ENCODE data around the gene CR1L. TPM values are rescaled to one million over a fixed set of nuclear protein-coding genes. Genes with fewer than 3 reads are reported as not detected.

Gene CR1L
- total and polyA plus RNA-seq, 2 donors (not counting 3 experiments of a cell fraction or from before 2014, with no cell fraction given) = not detected

DNA sequence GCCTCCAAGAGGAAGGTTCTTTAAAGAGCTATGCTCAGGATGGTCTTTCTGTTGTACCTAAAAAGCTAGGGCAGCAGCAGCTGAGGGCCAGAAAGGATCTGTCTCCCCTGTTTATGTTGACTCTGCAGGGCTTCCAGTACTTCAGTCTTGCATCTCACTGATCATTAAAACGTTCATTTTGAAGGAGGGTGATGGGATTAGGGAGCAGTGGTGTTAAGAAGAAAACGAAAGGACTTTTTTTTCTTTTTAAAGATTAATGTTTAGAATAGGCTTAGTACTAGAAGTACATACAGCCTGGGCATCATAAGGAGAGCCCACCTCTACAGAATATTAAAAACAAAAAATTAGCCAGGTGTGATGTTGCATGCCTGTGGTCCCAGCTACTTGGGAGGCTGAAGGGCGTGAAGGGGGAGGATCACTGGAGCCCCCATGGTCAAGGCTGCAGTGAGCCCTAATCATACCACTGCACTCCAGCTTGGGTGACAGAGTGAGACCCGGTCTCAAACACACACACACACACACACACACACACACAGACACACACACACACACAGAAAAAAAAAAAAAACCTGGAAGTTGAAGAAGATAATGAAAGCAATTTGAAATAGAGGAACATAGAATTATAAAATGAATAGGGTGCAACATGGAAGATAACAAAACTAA is 2.9 kb downstream of the CR1L start:
- dilution Hi-C loops (cut with MboI; ENCODE audit: extremely low pct_ligation_motif_present, low sequenced_read_pairs) = no loop called here

GRCh38 chr1:207648334-207649209 is 3.6 kb downstream of the CR1L start:
- CTCF ChIA-PET = interaction anchor here (1.8 to 2.2 kb wide), 3 partner anchors 8 to 28 kb away, joined by 4 to 6 read pairs (median 5); no protein-coding TSS in a partner anchor
- no TSS peak for BruUV-seq (replicated peaks)
- H3K36me3 ChIP-seq (ENCODE audit: control insufficient read depth in 2 of 2, extremely low read depth in 1 of 2, insufficient read depth in 2 of 2, low read length in 2 of 2) = no peaks in the 10 kb centered on the region
- no peak for DNase-seq (ENCODE audit: low read depth, low spot score)
- dilution Hi-C loops (cut with MboI; ENCODE audit: extremely low pct_ligation_motif_present, low sequenced_read_pairs) (no loop called here), intact Hi-C loops (cut with micrococcal nuclease) (no loop called here)
- POLR2A ChIA-PET = no interaction called here
- H2AFZ ChIP-seq (ENCODE audit: low read depth, low read length) = no peak overlapping the region
- no peak overlapping the region for H3K4me2 ChIP-seq (ENCODE audit: insufficient read depth, low read length)
- H3K9me1 ChIP-seq (replicated peaks; ENCODE audit: control insufficient read depth, extremely low read depth, insufficient read depth, low read length) = no peaks in the 10 kb centered on the region
- no peak overlapping the region for H3K27ac ChIP-seq (ENCODE audit: insufficient read depth, low read depth, low read length)
- no peak overlapping the region for H3K4me3 ChIP-seq (replicated peaks in 1 of 3; ENCODE audit: insufficient read depth in 1 of 3, low read depth in 1 of 3, low read length in 3 of 3)
- FAIRE-seq = no peak
- peaks cover 10% of the 10 kb centered on the region for H3K4me1 ChIP-seq (ENCODE audit: control insufficient read depth, extremely low read depth, insufficient read depth, low read length)
- TF ChIP-seq EZH2 (IDR thresholded peaks at IDR 0.05; ENCODE audit: borderline replicate concordance, low read depth, low read length, severe bottlenecking) (no peak), POLR2AphosphoS5 (IDR thresholded peaks at IDR 0.05; ENCODE audit: insufficient read depth, low read depth, low read length) (no peak), POLR2A (IDR thresholded peaks at IDR 0.05; ENCODE audit: low read depth, low read length) (no peak), MYC (IDR thresholded peaks at IDR 0.05; ENCODE audit: low read depth, low read length) (no peak), FOS (IDR thresholded peaks at IDR 0.05; ENCODE audit: borderline replicate concordance, insufficient read depth, low read length) (no peak), GATA2 (IDR thresholded peaks at IDR 0.05; ENCODE audit: insufficient read depth, insufficient read length, low read depth, low read length) (no peak)
- TF ChIP-seq, protein P1, sequence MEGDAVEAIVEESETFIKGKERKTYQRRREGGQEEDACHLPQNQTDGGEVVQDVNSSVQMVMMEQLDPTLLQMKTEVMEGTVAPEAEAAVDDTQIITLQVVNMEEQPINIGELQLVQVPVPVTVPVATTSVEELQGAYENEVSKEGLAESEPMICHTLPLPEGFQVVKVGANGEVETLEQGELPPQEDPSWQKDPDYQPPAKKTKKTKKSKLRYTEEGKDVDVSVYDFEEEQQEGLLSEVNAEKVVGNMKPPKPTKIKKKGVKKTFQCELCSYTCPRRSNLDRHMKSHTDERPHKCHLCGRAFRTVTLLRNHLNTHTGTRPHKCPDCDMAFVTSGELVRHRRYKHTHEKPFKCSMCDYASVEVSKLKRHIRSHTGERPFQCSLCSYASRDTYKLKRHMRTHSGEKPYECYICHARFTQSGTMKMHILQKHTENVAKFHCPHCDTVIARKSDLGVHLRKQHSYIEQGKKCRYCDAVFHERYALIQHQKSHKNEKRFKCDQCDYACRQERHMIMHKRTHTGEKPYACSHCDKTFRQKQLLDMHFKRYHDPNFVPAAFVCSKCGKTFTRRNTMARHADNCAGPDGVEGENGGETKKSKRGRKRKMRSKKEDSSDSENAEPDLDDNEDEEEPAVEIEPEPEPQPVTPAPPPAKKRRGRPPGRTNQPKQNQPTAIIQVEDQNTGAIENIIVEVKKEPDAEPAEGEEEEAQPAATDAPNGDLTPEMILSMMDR (IDR thresholded peaks at IDR 0.05; ENCODE audit: extremely low read depth in 1 of 2, insufficient read depth in 1 of 2, low read depth in 1 of 2, low read length in 2 of 2) = no peak
- TF ChIP-seq, protein P2, sequence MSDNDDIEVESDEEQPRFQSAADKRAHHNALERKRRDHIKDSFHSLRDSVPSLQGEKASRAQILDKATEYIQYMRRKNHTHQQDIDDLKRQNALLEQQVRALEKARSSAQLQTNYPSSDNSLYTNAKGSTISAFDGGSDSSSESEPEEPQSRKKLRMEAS (IDR thresholded peaks at IDR 0.05; ENCODE audit: insufficient read depth, insufficient read length) = no peak
- H3K9ac ChIP-seq (replicated peaks; ENCODE audit: extremely low read depth, insufficient read depth, low read length) = no peak overlapping the region
- H3K79me2 ChIP-seq (ENCODE audit: control insufficient read depth, insufficient read depth, low read length) = no peaks in the 10 kb centered on the region
- H4K20me1 ChIP-seq (replicated peaks; ENCODE audit: control insufficient read depth, extremely low read depth, insufficient read depth, low read length) = no peaks in the 10 kb centered on the region
- peaks cover 9 to 41% of the 10 kb centered on the region in 2 experiments for H3K27me3 ChIP-seq (ENCODE audit: control insufficient read depth in 2 of 2, insufficient read depth in 2 of 2, low read length in 2 of 2)
- H3K9me3 ChIP-seq (replicated peaks; ENCODE audit: control insufficient read depth, insufficient read depth, low read length) = no peaks in the 10 kb centered on the region

More for the DNA sequence above, 2.9 kb downstream of the CR1L start:
- peaks cover 10% of the 10 kb centered on the region for H3K4me1 ChIP-seq (ENCODE audit: control insufficient read depth, extremely low read depth, insufficient read depth, low read length)
- ChIA-PET POLR2A (no interaction called here), CTCF (interaction anchor here (2.2 kb wide), 1 partner anchor 27 kb away, joined by 6 read pairs; no protein-coding TSS in a partner anchor)
- H3K9me1 ChIP-seq (replicated peaks; ENCODE audit: control insufficient read depth, extremely low read depth, insufficient read depth, low read length) = no peaks in the 10 kb centered on the region
- intact Hi-C loops (cut with micrococcal nuclease) = no loop called here
- H3K4me2 ChIP-seq (ENCODE audit: insufficient read depth, low read length) = no peak overlapping the region
- no peak overlapping the region for H3K4me3 ChIP-seq (replicated peaks in 1 of 3; ENCODE audit: insufficient read depth in 1 of 3, low read depth in 1 of 3, low read length in 3 of 3)
- H3K36me3 ChIP-seq (ENCODE audit: control insufficient read depth in 2 of 2, extremely low read depth in 1 of 2, insufficient read depth in 2 of 2, low read length in 2 of 2) = no peaks in the 10 kb centered on the region
- no peak overlapping the region for H2AFZ ChIP-seq (ENCODE audit: low read depth, low read length)
- TF ChIP-seq POLR2AphosphoS5 (IDR thresholded peaks at IDR 0.05; ENCODE audit: insufficient read depth, low read depth, low read length) (no peak), POLR2A (IDR thresholded peaks at IDR 0.05; ENCODE audit: low read depth, low read length) (no peak), MYC (IDR thresholded peaks at IDR 0.05; ENCODE audit: low read depth, low read length) (no peak), JUN (IDR thresholded peaks at IDR 0.05; ENCODE audit: borderline replicate concordance, insufficient read depth, insufficient read length, low read depth) (no peak)
- TF ChIP-seq, protein P2 (IDR thresholded peaks at IDR 0.05; ENCODE audit: insufficient read depth, insufficient read length) = no peak
- FAIRE-seq = no peak
- H3K27ac ChIP-seq (ENCODE audit: insufficient read depth, low read depth, low read length) = no peak overlapping the region
- BruUV-seq (replicated peaks) = no TSS peak
- H3K9me3 ChIP-seq (replicated peaks; ENCODE audit: control insufficient read depth, insufficient read depth, low read length) = no peaks in the 10 kb centered on the region
- DNase-seq (ENCODE audit: low read depth, low spot score) = no peak
- no peak overlapping the region for H3K9ac ChIP-seq (replicated peaks; ENCODE audit: extremely low read depth, insufficient read depth, low read length)
- H3K79me2 ChIP-seq (ENCODE audit: control insufficient read depth, insufficient read depth, low read length) = no peaks in the 10 kb centered on the region
- peaks cover 9 to 41% of the 10 kb centered on the region in 2 experiments for H3K27me3 ChIP-seq (ENCODE audit: control insufficient read depth in 2 of 2, insufficient read depth in 2 of 2, low read length in 2 of 2)
- no peaks in the 10 kb centered on the region for H4K20me1 ChIP-seq (replicated peaks; ENCODE audit: control insufficient read depth, extremely low read depth, insufficient read depth, low read length)

All from endothelial cell of umbilical vein (primary cell).